Esophagus muscularis mucosa (tissue), 4 donors: ENCODE data around the gene SLCO2B1. TPM values are rescaled to one million over a fixed set of nuclear protein-coding genes. Genes with fewer than 3 reads are reported as not detected.

Experiments used
- DNase-seq: peaks from one replicate; pipeline ENCODE4 v3.0.0-alpha.2; 2017; ENCODE audit errors: extremely low spot score
- H3K27ac ChIP-seq, 4 donors: fragments of 200-600 bp; sonication (generic); replicated peaks in 1 of 4; 1 replicate in 3 of 4; 2 replicates in 1 of 4; pipeline ENCODE4 v1.5.1; 2016 to 2019; ENCODE audit warnings: mild to moderate bottlenecking in 1 of 4
- H3K27me3 ChIP-seq, 4 donors: fragments of 200-600 bp; sonication (generic); one replicate each; pipeline versions ENCODE4 v1.5.1 to v1.6.0; 2016 to 2019
- H3K36me3 ChIP-seq, 4 donors: fragments of 200-600 bp; sonication (generic); one replicate each; pipeline ENCODE4 v1.5.1; 2016 to 2019
- H3K4me1 ChIP-seq, 4 donors: fragments of 200-600 bp; sonication (generic); one replicate each; pipeline ENCODE4 v1.5.1; 2016 to 2019
- H3K4me3 ChIP-seq, 4 donors: fragments of 200-600 bp; sonication (generic); 1 replicate in 2 of 4; 2 replicates in 2 of 4; pipeline ENCODE4 v1.5.1; 2016 to 2019; ENCODE audit warnings: mild to moderate bottlenecking in 4 of 4, moderate library complexity in 1 of 4
- H3K9me3 ChIP-seq, 4 donors: fragments of 200-600 bp; sonication (generic); 1 replicate in 3 of 4; 2 replicates in 1 of 4; pipeline ENCODE4 v1.5.1; 2016 to 2019
- EP300 ChIP-seq: sonication (generic); formaldehyde crosslinking; IDR thresholded peaks from one replicate; pipeline ENCODE4 v1.6.1; 2017; ENCODE audit warnings: antibody characterized with exemption
- POLR2A ChIP-seq: fragments of 450-650 bp; IDR thresholded peaks from one replicate; pipeline ENCODE4 v1.6.1; 2017; ENCODE audit warnings: antibody characterized with exemption, moderate library complexity, mild to moderate bottlenecking, low read depth
- POLR2AphosphoS5 ChIP-seq, 2 donors: sonication (generic); formaldehyde crosslinking; IDR thresholded peaks; one replicate each; pipeline ENCODE4 v1.6.1; 2017; ENCODE audit warnings: antibody characterized with exemption in 2 of 2
- intact Hi-C: fragments of 100-400 bp; cut with DNase I; formaldehyde crosslinking; loops from one replicate; pipeline ENCODE4 v1.15.1; 2023
- total RNA-seq, 4 donors: library from RNA; depleted of rRNA; stranded (reverse); fragments of >200 nt; gene quantifications; one replicate each; pipeline versions ENCODE4 v1.1.0 to v1.2.1, GENCODE V29; 2016
- TF ChIP-seq, protein P1 (sequence below), 3 experiments: fragments of 200-600 bp in 2 of 3; fragments of 450-650 bp in 1 of 3; sonication (generic) in 2 of 3; IDR thresholded peaks; one replicate each; pipeline ENCODE4 v1.5.1; 2017 to 2019; ENCODE audit warnings: antibody characterized with exemption in 3 of 3, mild to moderate bottlenecking in 2 of 3, moderate library complexity in 1 of 3

The SLCO2B1 gene
- total RNA-seq, 4 donors from 2014 or later: 30.5 to 61.1 (median 33.0) TPM

DNA sequence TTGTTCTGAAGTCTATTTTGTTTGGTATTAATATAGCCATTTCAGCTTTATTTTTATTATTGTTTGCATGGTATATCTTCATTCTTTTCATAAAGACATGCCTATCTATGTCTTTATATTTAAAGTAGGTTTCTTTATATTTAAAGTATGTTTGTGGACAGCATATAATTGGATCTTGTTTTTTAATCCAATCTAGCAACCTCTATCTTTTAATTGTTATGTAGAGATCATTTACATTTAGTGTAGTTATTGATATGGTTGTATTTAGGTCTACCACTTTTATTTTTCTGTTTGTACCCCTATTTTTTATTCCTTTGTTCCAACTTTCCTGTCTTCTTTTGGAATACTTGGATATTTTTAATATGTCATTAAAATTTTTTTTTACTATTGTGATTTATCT lies 103.4 kb downstream of the SLCO2B1 start:
- no peak for DNase-seq
- Histone ChIP-seq H3K27me3 (peaks cover 0 to 24% (median 0%) of the 10 kb centered on the region in 4 donors), H3K4me1 (no peaks in the 10 kb centered on the region), H3K27ac (no peak overlapping the region), H3K9me3 (peaks cover 0 to 4% (median 0%) of the 10 kb centered on the region in 4 donors), H3K36me3 (no peaks in the 10 kb centered on the region), H3K4me3 (no peak overlapping the region)
- no peak for TF ChIP-seq POLR2AphosphoS5 (IDR thresholded peaks at IDR 0.05)
- TF ChIP-seq, protein P1, sequence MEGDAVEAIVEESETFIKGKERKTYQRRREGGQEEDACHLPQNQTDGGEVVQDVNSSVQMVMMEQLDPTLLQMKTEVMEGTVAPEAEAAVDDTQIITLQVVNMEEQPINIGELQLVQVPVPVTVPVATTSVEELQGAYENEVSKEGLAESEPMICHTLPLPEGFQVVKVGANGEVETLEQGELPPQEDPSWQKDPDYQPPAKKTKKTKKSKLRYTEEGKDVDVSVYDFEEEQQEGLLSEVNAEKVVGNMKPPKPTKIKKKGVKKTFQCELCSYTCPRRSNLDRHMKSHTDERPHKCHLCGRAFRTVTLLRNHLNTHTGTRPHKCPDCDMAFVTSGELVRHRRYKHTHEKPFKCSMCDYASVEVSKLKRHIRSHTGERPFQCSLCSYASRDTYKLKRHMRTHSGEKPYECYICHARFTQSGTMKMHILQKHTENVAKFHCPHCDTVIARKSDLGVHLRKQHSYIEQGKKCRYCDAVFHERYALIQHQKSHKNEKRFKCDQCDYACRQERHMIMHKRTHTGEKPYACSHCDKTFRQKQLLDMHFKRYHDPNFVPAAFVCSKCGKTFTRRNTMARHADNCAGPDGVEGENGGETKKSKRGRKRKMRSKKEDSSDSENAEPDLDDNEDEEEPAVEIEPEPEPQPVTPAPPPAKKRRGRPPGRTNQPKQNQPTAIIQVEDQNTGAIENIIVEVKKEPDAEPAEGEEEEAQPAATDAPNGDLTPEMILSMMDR (IDR thresholded peaks at IDR 0.05): no peak
- no peak for TF ChIP-seq EP300
- no peak for TF ChIP-seq POLR2A
- intact Hi-C loops: no loop called here

Other genes starting within 250 kb of the SLCO2B1 start
- 10 to 100 TPM in 3 of 4 donors, 1 to 10 TPM in 1; 9.1 to 19.5 (median 11.8) TPM for gene XRRA1, start 202.0 kb upstream of the SLCO2B1 start, total RNA-seq
- gene SPCS2, start 201.8 kb upstream of the SLCO2B1 start, total RNA-seq: 10 to 100 TPM; 23.6 to 98.7 (median 28.6) TPM
- 1 to 10 TPM; 2.9 to 6.7 (median 5.7) TPM for gene NEU3, start 162.2 kb upstream of the SLCO2B1 start, total RNA-seq
- under 1 TPM in 1 of 4 donors, not detected in 3; 0.06 TPM for gene OR2AT4, start 54.2 kb upstream of the SLCO2B1 start, total RNA-seq
- under 1 TPM in 3 of 4 donors, not detected in 1; 0.26 to 0.40 (median 0.33) TPM for gene TPBGL, start 89.7 kb downstream of the SLCO2B1 start, total RNA-seq
- gene ARRB1, start 200.6 kb downstream of the SLCO2B1 start, total RNA-seq: 100 to 1,000 TPM in 1 of 4 donors, 10 to 100 TPM in 3; 41.1 to 102 (median 76.7) TPM
- gene RPS3, start 248.4 kb downstream of the SLCO2B1 start, total RNA-seq: 1,000 to 10,000 TPM in 3 of 4 donors, 100 to 1,000 TPM in 1; 879 to 1,878 (median 1,387) TPM